ENCODE data around the gene NFATC2.

DNA sequence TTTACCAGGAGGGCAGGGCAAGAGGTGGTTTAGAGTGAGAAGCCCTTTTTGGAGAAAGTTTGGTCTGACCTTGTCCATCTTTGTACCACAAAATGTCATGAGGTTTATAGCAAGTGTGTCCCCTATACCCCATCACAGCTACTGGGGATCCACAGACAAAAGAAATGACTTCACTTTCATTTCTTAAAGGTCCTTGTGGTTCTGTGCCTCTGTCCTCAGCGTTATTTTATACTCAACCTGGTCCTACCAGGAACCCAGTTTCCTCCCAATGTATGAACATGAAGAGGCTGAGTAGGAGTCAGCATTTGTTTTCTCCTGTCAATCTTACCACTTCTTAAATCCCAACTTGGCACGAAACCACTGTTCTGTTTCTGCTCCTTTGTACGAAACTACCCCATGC lies 157.6 kb downstream of the NFATC2 start:
- TF ChIP-seq, protein P1, sequence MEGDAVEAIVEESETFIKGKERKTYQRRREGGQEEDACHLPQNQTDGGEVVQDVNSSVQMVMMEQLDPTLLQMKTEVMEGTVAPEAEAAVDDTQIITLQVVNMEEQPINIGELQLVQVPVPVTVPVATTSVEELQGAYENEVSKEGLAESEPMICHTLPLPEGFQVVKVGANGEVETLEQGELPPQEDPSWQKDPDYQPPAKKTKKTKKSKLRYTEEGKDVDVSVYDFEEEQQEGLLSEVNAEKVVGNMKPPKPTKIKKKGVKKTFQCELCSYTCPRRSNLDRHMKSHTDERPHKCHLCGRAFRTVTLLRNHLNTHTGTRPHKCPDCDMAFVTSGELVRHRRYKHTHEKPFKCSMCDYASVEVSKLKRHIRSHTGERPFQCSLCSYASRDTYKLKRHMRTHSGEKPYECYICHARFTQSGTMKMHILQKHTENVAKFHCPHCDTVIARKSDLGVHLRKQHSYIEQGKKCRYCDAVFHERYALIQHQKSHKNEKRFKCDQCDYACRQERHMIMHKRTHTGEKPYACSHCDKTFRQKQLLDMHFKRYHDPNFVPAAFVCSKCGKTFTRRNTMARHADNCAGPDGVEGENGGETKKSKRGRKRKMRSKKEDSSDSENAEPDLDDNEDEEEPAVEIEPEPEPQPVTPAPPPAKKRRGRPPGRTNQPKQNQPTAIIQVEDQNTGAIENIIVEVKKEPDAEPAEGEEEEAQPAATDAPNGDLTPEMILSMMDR (IDR thresholded peaks at IDR 0.05; ENCODE audit: low read depth, low read length), result no peak
- no peak for TF ChIP-seq EZH2phosphoT487 (IDR thresholded peaks at IDR 0.05; ENCODE audit: low read depth)

All from OCI-LY3 (cell line).